HEK293 (cell line): ENCODE measurements around the gene PLEKHJ1.
A peak's percentile ranks its signal among the peaks of the same experiment; 100 is the strongest.

Experiments
- CTCF ChIA-PET: fragments of 350-600 bp; formaldehyde crosslinking; extraction: SDS; loops from one replicate; lab custom pipeline; 2021; ENCODE audit warnings: antibody characterized with exemption; lab: Yijun Ruan, JAX
- POLR2A ChIA-PET: fragments of 300-600 bp; formaldehyde crosslinking; extraction: SDS; loops from one replicate; lab custom pipeline; 2020; ENCODE audit warnings: antibody characterized with exemption, inconsistent platforms; lab: Yijun Ruan, JAX
- H3K27ac ChIP-seq: fragments of 200-500 bp; sonication (Bioruptor generic); 2 replicates; pipeline ENCODE4 v1.5.1; 2014; ENCODE audit warnings: low read depth, low read length, control low read depth, inconsistent platforms; ENCODE audit errors: extremely low read depth
- H3K36me3 ChIP-seq, 2 experiments: fragments of 200-500 bp in 1 of 2; sonication (Bioruptor generic) in 1 of 2; 1 replicate in 1 of 2; 2 replicates in 1 of 2; pipeline ENCODE4 v1.5.1; 2014 to 2017; ENCODE audit warnings: inconsistent platforms in 2 of 2, low read length in 2 of 2; ENCODE audit not compliant: control insufficient read depth in 2 of 2, insufficient read depth in 1 of 2
- H3K4me1 ChIP-seq: fragments of 200-500 bp; sonication (Bioruptor generic); 2 replicates; pipeline ENCODE4 v1.5.1; 2014; ENCODE audit warnings: mild to moderate bottlenecking, low read length, inconsistent platforms; ENCODE audit not compliant: control insufficient read depth, insufficient read depth
- H3K4me3 ChIP-seq: 2 replicates; pipeline ENCODE4 v1.5.1; 2011; ENCODE audit warnings: low read depth, mild to moderate bottlenecking, control low read depth, low read length, moderate library complexity
- H3K9me3 ChIP-seq: fragments of 200-500 bp; sonication (Bioruptor generic); 2 replicates; pipeline ENCODE4 v1.5.1; 2014; ENCODE audit warnings: low read depth, low read length, inconsistent platforms; ENCODE audit not compliant: control insufficient read depth, insufficient read depth
- IKZF3 ChIP-seq: fragments of 450-650 bp; IDR thresholded peaks from 2 replicates; pipeline ENCODE4 v1.5.0; 2018; ENCODE audit warnings: missing biosample characterization, mild to moderate bottlenecking, missing genetic modification characterization, moderate library complexity
- KLF9 ChIP-seq: fragments of 450-650 bp; formaldehyde crosslinking; IDR thresholded peaks from 2 replicates; pipeline ENCODE4 v1.5.1; 2016; ENCODE audit warnings: missing biosample characterization, missing genetic modification characterization, low read depth
- PRDM4 ChIP-seq: fragments of 450-650 bp; formaldehyde crosslinking; IDR thresholded peaks from 2 replicates; pipeline ENCODE4 v1.5.1; 2017; ENCODE audit warnings: missing biosample characterization, missing genetic modification characterization
- REPIN1 ChIP-seq: fragments of 450-650 bp; formaldehyde crosslinking; IDR thresholded peaks from 2 replicates; pipeline ENCODE4 v1.5.1; 2017; ENCODE audit warnings: missing biosample characterization, missing genetic modification characterization, low read depth
- SCRT1 ChIP-seq: fragments of 450-650 bp; formaldehyde crosslinking; IDR thresholded peaks from 2 replicates; pipeline ENCODE4 v1.5.1; 2016; ENCODE audit warnings: missing biosample characterization, missing genetic modification characterization, borderline replicate concordance
- ZBTB1 ChIP-seq: fragments of 450-650 bp; formaldehyde crosslinking; IDR thresholded peaks from 2 replicates; pipeline ENCODE4 v1.5.1; 2016; ENCODE audit warnings: missing biosample characterization, missing genetic modification characterization
- ZBTB17 ChIP-seq: fragments of 450-650 bp; formaldehyde crosslinking; IDR thresholded peaks from 2 replicates; pipeline ENCODE4 v1.5.1; 2016; ENCODE audit warnings: missing biosample characterization, missing genetic modification characterization
- ZBTB21 ChIP-seq: fragments of 450-650 bp; formaldehyde crosslinking; IDR thresholded peaks from 2 replicates; pipeline ENCODE4 v1.5.1; 2017; ENCODE audit warnings: missing biosample characterization, missing genetic modification characterization
- ZBTB44 ChIP-seq: fragments of 450-650 bp; IDR thresholded peaks from 2 replicates; pipeline ENCODE4 v1.5.1; 2018; ENCODE audit warnings: missing biosample characterization, mild to moderate bottlenecking, missing genetic modification characterization
- ZNF114 ChIP-seq: fragments of 450-650 bp; formaldehyde crosslinking; IDR thresholded peaks from 2 replicates; pipeline ENCODE4 v1.5.0; 2017; ENCODE audit warnings: missing biosample characterization, missing genetic modification characterization
- ZNF18 ChIP-seq: fragments of 450-650 bp; formaldehyde crosslinking; IDR thresholded peaks from 2 replicates; pipeline ENCODE4 v1.5.1; 2016; ENCODE audit warnings: missing biosample characterization, missing genetic modification characterization
- ZNF274 ChIP-seq, 2 experiments: fragments of 200-500 bp in 1 of 2; fragments of 450-650 bp in 1 of 2; sonication (Bioruptor generic) in 1 of 2; formaldehyde crosslinking in 1 of 2; IDR thresholded peaks; 2 replicates each; pipeline versions ENCODE4 v1.5.1 to v1.6.1; 2014 to 2016; ENCODE audit warnings: borderline replicate concordance in 1 of 2, inconsistent platforms in 1 of 2, low read length in 1 of 2, missing biosample characterization in 1 of 2, missing genetic modification characterization in 1 of 2
- ZNF354C ChIP-seq: fragments of 450-650 bp; formaldehyde crosslinking; IDR thresholded peaks from 2 replicates; pipeline ENCODE4 v1.5.1; 2016; ENCODE audit warnings: missing biosample characterization, missing genetic modification characterization, low read depth, borderline replicate concordance
- ZNF366 ChIP-seq: fragments of 450-650 bp; formaldehyde crosslinking; conservative IDR thresholded peaks from 2 replicates; pipeline ENCODE4 v1.5.1; 2016; ENCODE audit warnings: missing biosample characterization, missing genetic modification characterization
- ZNF426 ChIP-seq: fragments of 450-650 bp; formaldehyde crosslinking; IDR thresholded peaks from 2 replicates; pipeline ENCODE4 v1.5.1; 2017; ENCODE audit warnings: missing biosample characterization, missing genetic modification characterization, mild to moderate bottlenecking, inconsistent platforms, moderate library complexity
- ZNF513 ChIP-seq: fragments of 450-650 bp; IDR thresholded peaks from 2 replicates; pipeline ENCODE4 v1.5.1; 2018; ENCODE audit warnings: missing biosample characterization, missing genetic modification characterization
- ZNF544 ChIP-seq: fragments of 450-650 bp; formaldehyde crosslinking; IDR thresholded peaks from 2 replicates; pipeline ENCODE4 v1.5.0; 2017; ENCODE audit warnings: missing biosample characterization, missing genetic modification characterization
- ZNF548 ChIP-seq: fragments of 450-650 bp; formaldehyde crosslinking; IDR thresholded peaks from 2 replicates; pipeline ENCODE4 v1.5.1; 2016; ENCODE audit warnings: missing biosample characterization, missing genetic modification characterization
- ZNF600 ChIP-seq: fragments of 450-650 bp; formaldehyde crosslinking; IDR thresholded peaks from 2 replicates; pipeline ENCODE4 v1.5.1; 2016; ENCODE audit warnings: missing biosample characterization, missing genetic modification characterization
- ZNF624 ChIP-seq: fragments of 450-650 bp; formaldehyde crosslinking; IDR thresholded peaks from 2 replicates; pipeline ENCODE4 v1.5.1; 2017; ENCODE audit warnings: missing biosample characterization, missing genetic modification characterization
- ZNF704 ChIP-seq: fragments of 450-650 bp; formaldehyde crosslinking; IDR thresholded peaks from 2 replicates; pipeline ENCODE4 v1.5.1; 2016; ENCODE audit warnings: missing biosample characterization, missing genetic modification characterization
- ZNF747 ChIP-seq: fragments of 450-650 bp; formaldehyde crosslinking; IDR thresholded peaks from 2 replicates; pipeline ENCODE4 v1.5.1; 2016; ENCODE audit warnings: missing biosample characterization, missing genetic modification characterization
- ZNF792 ChIP-seq: fragments of 450-650 bp; formaldehyde crosslinking; IDR thresholded peaks from 2 replicates; pipeline ENCODE4 v1.5.1; 2016; ENCODE audit warnings: missing biosample characterization, missing genetic modification characterization
- ZNF837 ChIP-seq: fragments of 450-650 bp; formaldehyde crosslinking; IDR thresholded peaks from 2 replicates; pipeline ENCODE4 v1.5.1; 2016; ENCODE audit warnings: missing biosample characterization, missing genetic modification characterization
- ZNF843 ChIP-seq: fragments of 450-650 bp; formaldehyde crosslinking; IDR thresholded peaks from 2 replicates; pipeline ENCODE4 v1.5.1; 2016; ENCODE audit warnings: missing biosample characterization, missing genetic modification characterization

PLEKHJ1 gene

GRCh38 chr19:2266183-2266993, 30.3 kb upstream of the PLEKHJ1 start (continued):
- peak; percentile 78 for TF ChIP-seq PRDM4
- TF ChIP-seq ZNF548 (tag by site-specific recombination), result no peak
- no peak for TF ChIP-seq KLF9 (tag by site-specific recombination)
- TF ChIP-seq ZNF704 (tag by site-specific recombination), result no peak
- TF ChIP-seq SCRT1 (tag by site-specific recombination), result peak; percentile 67; the same call in 1 of the 2 replicates
- no peak for TF ChIP-seq ZNF624 (tag by site-specific recombination)
- TF ChIP-seq ZNF600, result peak; percentile 76
- peak; percentile 53; the same call in 1 of the 2 replicates for TF ChIP-seq ZBTB17 (tag by site-specific recombination)

GRCh38 chr19:2261438-2262172, 25.5 kb upstream of the PLEKHJ1 start:
- CTCF ChIA-PET, result interaction anchor here (0.5 to 3.0 kb wide), 19 partner anchors 8 to 651 kb away, joined by 3 to 29 read pairs (median 3); partner anchors contain the start of gene AMH
- POLR2A ChIA-PET, result interaction anchor here (0.8 to 1.0 kb wide), 2 partner anchors 22 to 195 kb away, joined by 3 to 5 read pairs; partner anchors contain the start of gene LMNB2
- no peaks in the 10 kb centered on the region for H3K4me1 ChIP-seq
- H3K36me3 ChIP-seq, result no peaks in the 10 kb centered on the region
- H3K4me3 ChIP-seq, result no peak overlapping the region
- H3K27ac ChIP-seq, result no peak overlapping the region
- no peaks in the 10 kb centered on the region for H3K9me3 ChIP-seq
- TF ChIP-seq IKZF3 (tag by site-specific recombination) (no peak), ZNF792 (tag by site-specific recombination) (no peak), ZBTB1 (tag by site-specific recombination) (no peak), ZNF600 (no peak), ZNF704 (tag by site-specific recombination) (no peak), ZNF544 (tag by site-specific recombination) (no peak), ZNF354C (tag by site-specific recombination) (no peak), ZNF18 (no peak), ZNF843 (no peak), ZNF274 (IDR thresholded peaks at IDR 0.05; ENCODE audit: low read length) (no peak), ZNF274 (tag by site-specific recombination; IDR thresholded peaks at IDR 0.05; ENCODE audit: borderline replicate concordance) (no peak), ZNF837 (tag by site-specific recombination) (no peak), ZNF366 (tag by site-specific recombination) (no peak), ZNF426 (tag by site-specific recombination) (no peak), REPIN1 (tag by site-specific recombination) (no peak), ZBTB44 (tag by site-specific recombination) (no peak), ZNF114 (tag by site-specific recombination) (no peak), ZNF747 (tag by site-specific recombination) (no peak), ZNF513 (tag by site-specific recombination) (peak; percentile 52), ZBTB21 (tag by site-specific recombination) (no peak)
